ENCODE data around the gene NRIP3.

GRCh38 chr11:9015677-9016076 lies 11.9 kb upstream of the NRIP3 start:
- TF ChIP-seq ZNF274 (IDR thresholded peaks at IDR 0.05; ENCODE audit: low read depth, low read length): no peak
- no peak for TF ChIP-seq YY1 (IDR thresholded peaks at IDR 0.05; ENCODE audit: insufficient read depth, insufficient read length)

All from NT2/D1 (cell line).